ENCODE results near the gene ABHD6. TPM values are rescaled to one million over a fixed set of nuclear protein-coding genes. Genes with fewer than 3 reads are reported as not detected.

Gene ABHD6
- total RNA-seq, 1 donor from 2014 or later, result 3.9 TPM

GRCh38 chr3:58191361-58191991 lies 46.1 kb upstream of the ABHD6 start:
- no peaks in the 10 kb centered on the region for H3K9me3 ChIP-seq (ENCODE audit: insufficient read depth, low read depth, low read length)
- no peaks in the 10 kb centered on the region for H3K79me2 ChIP-seq (ENCODE audit: insufficient read depth, low read length)
- no peaks in the 10 kb centered on the region for H3K36me3 ChIP-seq (ENCODE audit: insufficient read depth, low read length)
- Mint-ChIP-seq H3K4me3 (ENCODE audit: unreplicated experiment) (no peak overlapping the region), H3K36me3 (ENCODE audit: low read depth, unreplicated experiment) (no peaks in the 10 kb centered on the region), H3K27me3 (ENCODE audit: low read depth, unreplicated experiment) (peaks cover 11% of the 10 kb centered on the region), H3K4me1 (ENCODE audit: low read depth, unreplicated experiment) (peaks cover 2% of the 10 kb centered on the region), H3K27ac (ENCODE audit: unreplicated experiment) (no peak overlapping the region), H3K9me3 (ENCODE audit: unreplicated experiment) (no peaks in the 10 kb centered on the region)
- no peaks in the 10 kb centered on the region for H3K27me3 ChIP-seq (ENCODE audit: insufficient read depth, low read length)
- no peak for DNase-seq (ENCODE audit: low read depth)
- H3K27ac ChIP-seq (ENCODE audit: low read depth, low read length), result no peak overlapping the region
- FAIRE-seq, result no peak
- H3K4me1 ChIP-seq (ENCODE audit: insufficient read depth, low read length), result no peaks in the 10 kb centered on the region
- H3K9ac ChIP-seq (ENCODE audit: low read length), result no peak overlapping the region
- no peak overlapping the region for H3K4me3 ChIP-seq (ENCODE audit: insufficient read depth, low read depth, low read length)
- H2AFZ ChIP-seq (ENCODE audit: low read depth, low read length), result no peak overlapping the region
- H3K4me2 ChIP-seq (ENCODE audit: low read length), result no peak overlapping the region
- no peaks in the 10 kb centered on the region for H4K20me1 ChIP-seq (ENCODE audit: insufficient read depth, low read length)
- TF ChIP-seq CTCF (IDR thresholded peaks at IDR 0.05; ENCODE audit: insufficient read depth, low read depth, low read length) (no peak), EZH2 (IDR thresholded peaks at IDR 0.05; ENCODE audit: insufficient read depth, low read length) (no peak)

GRCh38 chr3:58192069-58192468 lies 45.5 kb upstream of the ABHD6 start:
- FAIRE-seq (no peak), DNase-seq (ENCODE audit: low read depth) (no peak)
- no peak overlapping the region for H3K4me3 Mint-ChIP-seq (ENCODE audit: unreplicated experiment)
- no peak overlapping the region for H3K27ac ChIP-seq (ENCODE audit: low read depth, low read length)
- no peak overlapping the region for H3K4me3 ChIP-seq (ENCODE audit: insufficient read depth, low read depth, low read length)
- no peaks in the 10 kb centered on the region for H3K27me3 ChIP-seq (ENCODE audit: insufficient read depth, low read length)
- no peak overlapping the region for H3K9ac ChIP-seq (ENCODE audit: low read length)
- H3K36me3 Mint-ChIP-seq (ENCODE audit: low read depth, unreplicated experiment), result no peaks in the 10 kb centered on the region
- no peak overlapping the region for H3K4me2 ChIP-seq (ENCODE audit: low read length)
- no peak overlapping the region for H3K27ac Mint-ChIP-seq (ENCODE audit: unreplicated experiment)
- H3K4me1 ChIP-seq (ENCODE audit: insufficient read depth, low read length), result no peaks in the 10 kb centered on the region
- H3K27me3 Mint-ChIP-seq (ENCODE audit: low read depth, unreplicated experiment), result peaks cover 11% of the 10 kb centered on the region
- no peaks in the 10 kb centered on the region for H4K20me1 ChIP-seq (ENCODE audit: insufficient read depth, low read length)
- H3K36me3 ChIP-seq (ENCODE audit: insufficient read depth, low read length), result no peaks in the 10 kb centered on the region
- no peaks in the 10 kb centered on the region for H3K9me3 ChIP-seq (ENCODE audit: insufficient read depth, low read depth, low read length)
- H3K9me3 Mint-ChIP-seq (ENCODE audit: unreplicated experiment), result no peaks in the 10 kb centered on the region
- H2AFZ ChIP-seq (ENCODE audit: low read depth, low read length), result no peak overlapping the region
- no peaks in the 10 kb centered on the region for H3K79me2 ChIP-seq (ENCODE audit: insufficient read depth, low read length)
- no peak for TF ChIP-seq EZH2 (IDR thresholded peaks at IDR 0.05; ENCODE audit: insufficient read depth, low read length)
- TF ChIP-seq CTCF (IDR thresholded peaks at IDR 0.05; ENCODE audit: insufficient read depth, low read depth, low read length), result no peak
- H3K4me1 Mint-ChIP-seq (ENCODE audit: low read depth, unreplicated experiment), result peaks cover 2% of the 10 kb centered on the region

GRCh38 chr3:58193682-58194407 lies 43.7 kb upstream of the ABHD6 start:
- peaks cover 4% of the 10 kb centered on the region for H3K4me1 Mint-ChIP-seq (ENCODE audit: low read depth, unreplicated experiment)
- no peaks in the 10 kb centered on the region for H3K9me3 ChIP-seq (ENCODE audit: insufficient read depth, low read depth, low read length)
- no peaks in the 10 kb centered on the region for H4K20me1 ChIP-seq (ENCODE audit: insufficient read depth, low read length)
- H3K4me1 ChIP-seq (ENCODE audit: insufficient read depth, low read length), result no peaks in the 10 kb centered on the region
- no peaks in the 10 kb centered on the region for H3K27me3 ChIP-seq (ENCODE audit: insufficient read depth, low read length)
- FAIRE-seq, result no peak
- no peak overlapping the region for H3K27ac ChIP-seq (ENCODE audit: low read depth, low read length)
- H3K4me3 ChIP-seq (ENCODE audit: insufficient read depth, low read depth, low read length), result no peak overlapping the region
- H3K79me2 ChIP-seq (ENCODE audit: insufficient read depth, low read length), result no peaks in the 10 kb centered on the region
- peaks cover 7% of the 10 kb centered on the region for H3K27me3 Mint-ChIP-seq (ENCODE audit: low read depth, unreplicated experiment)
- H3K36me3 ChIP-seq (ENCODE audit: insufficient read depth, low read length), result no peaks in the 10 kb centered on the region
- no peak overlapping the region for H3K9ac ChIP-seq (ENCODE audit: low read length)
- no peak for TF ChIP-seq EZH2 (IDR thresholded peaks at IDR 0.05; ENCODE audit: insufficient read depth, low read length)
- TF ChIP-seq CTCF (IDR thresholded peaks at IDR 0.05; ENCODE audit: insufficient read depth, low read depth, low read length), result no peak
- no peak overlapping the region for H3K27ac Mint-ChIP-seq (ENCODE audit: unreplicated experiment)
- H3K9me3 Mint-ChIP-seq (ENCODE audit: unreplicated experiment), result no peaks in the 10 kb centered on the region
- no peak for DNase-seq (ENCODE audit: low read depth)
- no peak overlapping the region for H3K4me3 Mint-ChIP-seq (ENCODE audit: unreplicated experiment)
- H3K36me3 Mint-ChIP-seq (ENCODE audit: low read depth, unreplicated experiment), result no peaks in the 10 kb centered on the region
- H2AFZ ChIP-seq (ENCODE audit: low read depth, low read length), result no peak overlapping the region
- H3K4me2 ChIP-seq (ENCODE audit: low read length), result no peak overlapping the region
